ENCODE results near the gene IKZF5. TPM values are rescaled to one million over a fixed set of nuclear protein-coding genes. Genes with fewer than 3 reads are reported as not detected.

The IKZF5 gene
- total RNA-seq, 1 donor from 2014 or later = 10.5 TPM

GRCh38 chr10:123007558-123008354, 839 bp downstream of the IKZF5 start:
- no peak for TF ChIP-seq CTCF (IDR thresholded peaks at IDR 0.05)
- no peaks in the 10 kb centered on the region for H3K9me3 Mint-ChIP-seq (ENCODE audit: unreplicated experiment)
- no peaks in the 10 kb centered on the region for H3K27me3 Mint-ChIP-seq (ENCODE audit: unreplicated experiment)
- H3K4me3 Mint-ChIP-seq (ENCODE audit: unreplicated experiment) = peak overlapping the region; percentile 100
- peak overlapping the region; percentile 99 for H3K27ac Mint-ChIP-seq (ENCODE audit: unreplicated experiment)
- H3K36me3 Mint-ChIP-seq (ENCODE audit: unreplicated experiment) = no peaks in the 10 kb centered on the region
- DNase-seq (ENCODE audit: extremely low spot score, unreplicated experiment) = no peak
- peaks cover 26% of the 10 kb centered on the region for H3K4me1 Mint-ChIP-seq (ENCODE audit: unreplicated experiment)

GRCh38 chr10:123004298-123004697, 4.3 kb downstream of the IKZF5 start:
- peaks cover 4% of the 10 kb centered on the region for H3K36me3 Mint-ChIP-seq (ENCODE audit: unreplicated experiment)
- TF ChIP-seq CTCF (IDR thresholded peaks at IDR 0.05) = no peak
- no peak overlapping the region for H3K27ac Mint-ChIP-seq (ENCODE audit: unreplicated experiment)
- no peaks in the 10 kb centered on the region for H3K27me3 Mint-ChIP-seq (ENCODE audit: unreplicated experiment)
- H3K4me1 Mint-ChIP-seq (ENCODE audit: unreplicated experiment) = peaks cover 25% of the 10 kb centered on the region
- no peaks in the 10 kb centered on the region for H3K9me3 Mint-ChIP-seq (ENCODE audit: unreplicated experiment)
- DNase-seq (ENCODE audit: extremely low spot score, unreplicated experiment) = no peak
- H3K4me3 Mint-ChIP-seq (ENCODE audit: unreplicated experiment) = no peak overlapping the region

GRCh38 chr10:123001370-123001769, 7.2 kb downstream of the IKZF5 start:
- Mint-ChIP-seq H3K36me3 (ENCODE audit: unreplicated experiment) (peaks cover 8% of the 10 kb centered on the region), H3K27me3 (ENCODE audit: unreplicated experiment) (no peaks in the 10 kb centered on the region)

GRCh38 chr10:123000155-123000554, 8.4 kb downstream of the IKZF5 start:
- no peaks in the 10 kb centered on the region for H3K27me3 Mint-ChIP-seq (ENCODE audit: unreplicated experiment)
- peaks cover 8% of the 10 kb centered on the region for H3K36me3 Mint-ChIP-seq (ENCODE audit: unreplicated experiment)
- no peak overlapping the region for H3K4me3 Mint-ChIP-seq (ENCODE audit: unreplicated experiment)
- DNase-seq (ENCODE audit: extremely low spot score, unreplicated experiment) = no peak
- H3K9me3 Mint-ChIP-seq (ENCODE audit: unreplicated experiment) = no peaks in the 10 kb centered on the region
- TF ChIP-seq CTCF (IDR thresholded peaks at IDR 0.05) = no peak
- H3K27ac Mint-ChIP-seq (ENCODE audit: unreplicated experiment) = no peak overlapping the region
- H3K4me1 Mint-ChIP-seq (ENCODE audit: unreplicated experiment) = peaks cover 6% of the 10 kb centered on the region

More at GRCh38 chr10:123001370-123001769, 7.2 kb downstream of the IKZF5 start:
- Mint-ChIP-seq H3K9me3 (ENCODE audit: unreplicated experiment) (no peaks in the 10 kb centered on the region), H3K4me1 (ENCODE audit: unreplicated experiment) (peaks cover 9% of the 10 kb centered on the region), H3K4me3 (ENCODE audit: unreplicated experiment) (no peak overlapping the region), H3K27ac (ENCODE audit: unreplicated experiment) (no peak overlapping the region)
- DNase-seq (ENCODE audit: extremely low spot score, unreplicated experiment) = no peak
- no peak for TF ChIP-seq CTCF (IDR thresholded peaks at IDR 0.05)

- no peak for TF ChIP-seq CTCF (IDR thresholded peaks at IDR 0.05)
- no peak overlapping the region for H3K4me3 Mint-ChIP-seq (ENCODE audit: unreplicated experiment)
- H3K9me3 Mint-ChIP-seq (ENCODE audit: unreplicated experiment) = no peaks in the 10 kb centered on the region
- DNase-seq (ENCODE audit: extremely low spot score, unreplicated experiment) = no peak
- peaks cover 6% of the 10 kb centered on the region for H3K4me1 Mint-ChIP-seq (ENCODE audit: unreplicated experiment)
- peaks cover 12% of the 10 kb centered on the region for H3K36me3 Mint-ChIP-seq (ENCODE audit: unreplicated experiment)
- no peaks in the 10 kb centered on the region for H3K27me3 Mint-ChIP-seq (ENCODE audit: unreplicated experiment)
- H3K27ac Mint-ChIP-seq (ENCODE audit: unreplicated experiment) = no peak overlapping the region
Measured at GRCh38 chr10:122999347-122999746, 9.2 kb downstream of the IKZF5 start.

All from osteocyte (in vitro differentiated cells).